GM21529 (cell line): ENCODE data around the gene CST9L.
A peak's percentile ranks its signal among the peaks of the same experiment; 100 is the strongest.

ENCODE experiments used
- ATAC-seq: cut with Tn5 transposase; IDR thresholded peaks from one replicate; pipeline ENCODE4 v1.9.1; 2021; ENCODE audit not compliant: unreplicated experiment

The CST9L gene, protein sequence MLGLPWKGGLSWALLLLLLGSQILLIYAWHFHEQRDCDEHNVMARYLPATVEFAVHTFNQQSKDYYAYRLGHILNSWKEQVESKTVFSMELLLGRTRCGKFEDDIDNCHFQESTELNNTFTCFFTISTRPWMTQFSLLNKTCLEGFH

DNA sequence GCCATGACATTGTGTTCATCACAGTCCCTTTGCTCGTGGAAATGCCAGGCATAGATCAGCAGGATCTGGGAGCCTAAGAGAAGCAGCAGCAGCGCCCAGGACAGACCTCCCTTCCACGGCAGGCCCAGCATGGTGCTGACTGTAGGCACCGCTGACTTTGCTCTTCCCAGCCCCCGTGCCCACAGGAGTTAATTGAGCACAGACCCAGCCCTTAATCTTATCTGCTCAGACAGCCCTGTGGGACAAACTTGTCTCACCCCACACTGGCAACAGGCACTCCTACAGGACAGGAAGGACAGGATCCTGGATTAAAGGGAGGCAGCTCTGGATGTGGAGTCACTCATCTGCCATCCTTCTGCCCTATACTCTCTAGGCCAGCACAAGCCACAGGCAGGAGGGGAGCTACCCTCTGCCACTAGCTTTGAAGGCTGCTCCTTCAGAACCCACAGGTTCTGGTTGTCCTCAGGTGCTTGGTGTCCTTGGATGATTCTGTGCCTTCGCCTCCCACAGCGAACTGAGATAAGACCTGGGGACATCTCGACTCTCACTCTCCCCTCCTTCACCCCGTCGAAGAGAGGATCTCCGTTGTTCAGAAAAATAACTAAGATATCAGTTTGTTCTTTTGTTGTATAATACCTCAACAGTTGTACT lies at the start of gene CST9L:
CST9L (minus strand) TSS at position 165 of the 651 bp plus-strand sequence; CDS start at position 131, 34 bp downstream.
- no peak for ATAC-seq

DNA sequence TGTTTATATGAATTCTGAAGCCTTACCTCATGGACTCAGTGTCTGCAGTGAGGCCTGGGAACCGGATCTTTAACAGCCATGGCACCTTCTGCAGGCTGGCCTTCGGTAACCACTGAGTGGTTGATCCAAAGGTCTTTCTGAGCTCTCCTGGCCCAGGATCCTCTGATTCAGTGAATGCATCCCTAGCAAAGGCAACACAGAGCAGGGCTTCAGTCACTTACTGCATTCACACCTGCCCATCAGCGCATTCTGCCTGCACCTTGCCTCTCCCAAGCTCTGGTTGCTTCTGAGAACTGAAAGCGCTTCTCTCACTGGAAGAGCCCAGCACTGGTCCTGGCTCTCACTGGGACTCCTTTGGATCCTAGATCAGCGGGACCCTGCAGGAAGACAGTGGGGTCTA lies 45.9 kb upstream of the CST9L start:
- no peak for ATAC-seq

DNA sequence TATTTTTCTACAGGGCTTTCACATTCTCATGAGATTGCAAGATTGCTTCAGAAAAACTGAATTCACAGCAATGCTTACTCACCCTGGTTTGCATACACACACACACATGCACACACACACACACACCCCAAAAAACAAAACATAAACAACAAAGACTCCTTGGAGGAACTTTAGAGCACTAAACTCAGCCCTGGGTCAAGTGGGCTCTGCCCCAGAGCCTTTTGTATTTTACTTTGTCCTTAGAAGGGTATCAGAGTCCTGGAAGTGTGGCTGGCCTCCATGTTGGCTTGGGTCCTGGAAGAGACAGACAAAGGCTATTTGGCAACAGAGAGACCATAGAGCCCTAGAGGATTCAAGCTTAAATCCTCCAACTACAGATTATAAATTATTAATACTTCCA lies 45.4 kb upstream of the CST9L start:
- no peak for ATAC-seq

DNA sequence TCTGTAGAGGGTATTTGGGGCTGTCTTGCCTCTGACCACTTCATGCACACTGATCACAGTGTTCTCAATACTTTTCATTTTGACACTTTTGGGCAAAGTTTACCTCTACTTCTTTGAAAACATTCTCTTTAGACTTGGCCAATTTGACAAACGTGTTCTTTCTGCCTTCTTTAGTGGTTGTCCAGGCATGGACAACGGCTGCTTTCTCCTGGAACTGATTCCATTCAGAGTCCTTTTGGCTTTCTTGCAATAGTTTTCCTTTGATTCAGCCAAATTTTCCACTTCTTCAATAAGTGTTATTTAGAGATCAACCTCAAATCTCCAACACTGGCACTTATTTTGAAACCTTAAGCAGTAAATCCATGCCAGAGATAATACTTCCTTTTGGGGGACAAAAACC lies 44.1 kb upstream of the CST9L start:
- no peak for ATAC-seq

DNA sequence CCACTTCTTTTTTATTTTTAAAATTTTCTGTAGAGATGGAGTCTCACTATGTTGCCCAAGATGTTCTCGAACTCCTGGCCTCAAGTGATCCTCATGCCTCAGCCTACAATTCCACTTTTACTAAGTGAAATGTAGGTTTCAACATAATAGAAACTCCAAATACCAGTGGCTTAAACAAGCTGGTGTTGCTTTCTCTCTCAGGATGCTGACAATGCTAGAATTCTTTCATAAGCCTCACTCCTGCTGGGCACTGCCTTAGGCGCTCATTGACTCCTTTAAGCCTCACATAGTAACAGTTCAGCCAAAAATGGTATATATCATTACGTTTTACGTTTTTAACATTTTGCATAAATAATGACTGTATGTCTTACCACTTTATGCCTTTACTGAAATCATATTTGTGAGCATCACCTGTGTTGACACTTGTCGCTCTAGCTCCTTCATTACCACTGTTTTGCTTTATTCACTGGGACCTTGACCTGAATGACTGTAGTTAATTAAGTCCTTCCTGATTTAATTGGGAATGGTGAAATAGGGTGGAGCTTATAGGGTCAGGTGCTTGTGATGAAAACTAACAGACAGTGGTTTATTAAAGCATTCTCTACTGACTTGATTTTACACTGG lies 41.3 kb upstream of the CST9L start:
- ATAC-seq = no peak

DNA sequence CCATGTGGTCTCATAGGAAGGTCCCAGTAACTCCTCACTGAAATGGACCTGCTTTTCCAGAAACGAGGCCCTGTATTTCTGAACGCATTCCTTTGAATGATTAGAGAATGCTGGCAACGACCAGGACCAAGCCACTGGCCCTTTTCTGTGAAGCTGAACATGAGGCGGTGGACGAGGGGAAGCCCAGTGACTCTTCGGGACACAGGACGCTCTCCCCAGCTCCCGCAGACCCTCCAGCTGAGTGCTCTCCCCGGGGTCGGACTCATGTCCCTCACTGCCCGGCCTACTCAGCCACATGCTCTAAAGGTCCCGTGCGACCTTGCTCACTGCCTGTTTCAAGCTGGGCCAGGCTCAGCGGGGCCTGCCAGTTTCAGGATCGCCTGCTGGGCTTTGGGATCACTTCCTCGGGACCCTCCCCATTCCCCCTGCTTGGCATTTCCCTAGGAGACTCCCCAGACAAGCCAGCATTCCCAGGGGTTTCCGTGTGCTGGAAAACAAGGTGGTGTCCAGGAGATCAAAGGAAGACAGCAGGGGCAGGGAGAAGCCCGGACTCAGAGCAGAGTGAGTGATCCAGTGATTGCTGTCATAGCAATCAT lies 40.1 kb upstream of the CST9L start:
- no peak for ATAC-seq

DNA sequence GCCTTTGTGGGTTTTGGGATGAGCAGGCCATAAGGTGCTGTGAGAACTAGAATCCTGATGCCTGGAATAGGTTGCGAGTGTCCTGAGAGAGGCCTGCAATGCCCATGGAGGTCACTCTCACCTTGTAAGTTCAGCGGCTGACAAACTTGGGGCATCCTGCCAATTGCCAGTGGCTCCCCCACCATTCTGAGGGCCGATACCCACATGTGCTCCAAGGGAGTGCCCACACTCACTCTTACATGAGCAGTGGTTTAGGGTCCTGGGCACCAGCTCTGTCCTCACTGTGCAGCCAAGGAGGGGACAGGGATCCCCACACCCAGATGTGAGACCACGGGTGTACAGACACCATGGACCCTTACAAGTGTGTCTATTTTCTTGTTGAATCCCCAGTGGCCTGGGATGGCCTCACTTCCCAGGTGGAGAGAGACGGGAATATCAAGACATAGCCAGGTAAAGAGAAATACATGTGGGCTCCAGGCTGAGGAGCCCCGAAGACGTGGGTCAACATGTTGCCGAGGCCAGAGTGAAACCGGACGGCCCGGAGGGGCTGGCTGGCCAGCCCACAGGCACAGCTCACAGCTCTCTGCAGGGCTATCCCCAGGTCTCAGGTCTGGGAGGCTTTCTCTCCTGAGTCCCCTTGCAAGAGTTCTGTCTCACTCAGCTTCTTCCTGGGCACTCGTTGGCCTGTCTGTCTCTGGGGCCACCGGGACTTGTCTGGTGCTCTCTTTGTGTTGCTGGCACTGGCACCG lies 39.4 kb upstream of the CST9L start:
- no peak for ATAC-seq

DNA sequence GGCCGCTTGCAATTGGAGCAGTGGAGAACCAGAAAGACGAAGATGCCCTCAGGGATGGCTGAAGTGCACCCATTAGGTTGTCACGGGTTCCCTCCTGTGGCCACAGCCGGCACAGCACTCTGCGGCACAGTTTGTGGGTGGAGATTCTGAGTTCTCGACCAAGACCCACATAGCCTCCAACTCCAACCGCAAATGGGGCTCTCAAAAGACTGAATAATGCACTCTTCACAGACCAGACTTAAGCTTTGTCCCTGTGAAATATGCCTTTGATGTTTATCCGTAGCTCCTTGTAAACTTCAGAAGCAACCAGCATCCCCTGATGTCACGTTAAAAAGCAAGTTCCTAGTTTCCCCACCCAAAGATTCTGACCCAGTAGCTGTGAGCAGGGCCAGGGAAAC lies 38.4 kb upstream of the CST9L start:
- ATAC-seq = peak; percentile 94

DNA sequence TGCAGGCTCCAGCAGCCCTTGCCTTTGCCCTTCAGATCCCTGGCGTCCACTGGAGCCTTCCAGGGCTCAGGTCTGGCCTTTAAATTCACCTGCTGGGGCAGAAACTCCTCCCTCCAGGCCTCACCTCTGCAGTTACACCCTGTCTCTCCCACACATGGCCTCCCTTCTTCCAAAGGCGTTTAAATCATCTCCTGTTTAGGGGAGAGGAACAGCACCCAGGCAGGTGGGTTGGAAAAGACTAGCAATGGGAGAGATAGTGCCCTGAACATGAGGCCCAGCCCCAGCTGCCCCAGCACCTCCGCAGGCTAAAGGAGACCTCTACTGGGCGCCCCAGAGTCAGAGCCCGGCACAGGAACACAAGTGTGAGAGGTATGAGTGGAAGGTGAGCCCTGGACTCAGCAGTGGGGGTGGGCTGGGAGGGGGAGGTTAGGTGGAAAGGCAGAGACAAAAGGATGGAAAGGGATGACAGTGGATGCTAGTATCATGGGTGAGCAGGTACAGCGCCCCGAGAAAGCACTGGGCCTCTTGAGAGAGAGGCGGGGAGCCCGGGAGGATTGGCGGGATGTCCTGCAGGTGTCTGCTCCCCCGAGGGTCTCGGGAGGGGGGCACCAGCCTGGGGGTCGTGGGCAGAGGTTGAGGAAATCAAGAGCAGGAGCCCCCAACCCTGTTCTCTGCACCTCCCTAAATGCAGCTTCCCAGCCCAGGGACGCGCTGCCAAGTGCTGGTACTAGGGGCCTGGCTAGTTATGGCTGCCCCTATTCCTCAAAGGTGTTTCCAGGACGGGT lies 37.8 kb upstream of the CST9L start, which contains the start of gene CST9:
CST9 (minus strand) TSS at position 51 of the 785 bp plus-strand sequence. CDS start 53 bp downstream, outside the sequence.
- ATAC-seq = no peak

DNA sequence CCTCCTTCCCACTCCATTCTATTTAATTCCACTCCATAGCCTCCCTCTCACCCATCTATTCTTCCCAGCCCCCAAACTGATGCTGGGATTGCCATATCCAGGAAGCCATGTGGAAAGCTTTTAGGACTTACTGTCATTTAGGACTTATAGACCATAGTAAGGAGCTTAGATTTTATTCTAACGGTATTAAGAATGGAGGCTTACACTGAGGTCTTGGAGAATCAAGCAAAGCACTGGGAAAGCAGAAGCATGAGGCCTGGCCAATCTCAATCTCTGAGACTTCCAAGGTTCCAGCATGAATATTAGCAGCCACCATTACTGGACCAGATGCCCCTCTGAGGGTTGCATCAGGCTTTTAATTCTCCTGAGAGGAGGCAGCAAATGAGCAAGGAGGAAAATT lies 36.0 kb upstream of the CST9L start:
- no peak for ATAC-seq

DNA sequence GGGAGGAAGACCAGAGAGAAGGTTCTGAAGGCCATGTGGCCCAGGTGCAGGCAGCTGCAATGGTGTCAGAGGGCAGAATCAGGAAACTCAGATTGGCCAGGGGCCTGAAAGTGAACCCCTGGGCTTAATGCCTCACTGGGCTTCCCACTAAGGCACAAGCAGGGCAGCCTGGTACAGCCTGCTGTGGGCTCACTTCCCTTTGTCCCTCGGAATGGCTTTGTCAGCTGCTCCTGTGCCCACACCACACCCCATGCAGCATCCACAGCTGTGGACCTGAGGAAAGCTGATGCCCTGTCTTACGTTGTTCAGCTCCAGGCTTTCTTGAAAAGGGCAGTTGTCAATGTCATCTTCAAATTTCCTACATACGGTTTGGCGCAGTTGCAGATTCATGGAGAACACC lies 35.0 kb upstream of the CST9L start:
- no peak for ATAC-seq

DNA sequence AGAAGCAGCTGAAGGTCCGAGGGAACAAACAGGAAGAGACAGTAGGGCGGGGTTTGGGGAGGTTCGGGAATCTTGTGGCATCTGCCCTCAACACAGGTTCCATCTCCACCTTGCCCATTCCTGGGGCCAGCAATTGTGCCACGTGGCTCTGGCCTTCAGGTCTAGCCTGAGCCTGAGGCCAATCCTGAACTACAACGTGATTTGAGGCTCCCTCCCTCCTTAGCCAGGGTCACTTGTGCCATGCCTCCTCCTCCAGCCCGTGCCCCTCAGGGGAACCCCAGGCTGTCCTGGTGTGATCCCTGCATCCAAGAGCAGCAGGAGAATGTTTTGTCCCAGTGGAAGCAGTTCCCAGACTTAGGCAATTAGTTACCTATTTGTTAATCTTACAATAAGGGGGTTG lies 34.4 kb upstream of the CST9L start:
- no peak for ATAC-seq

DNA sequence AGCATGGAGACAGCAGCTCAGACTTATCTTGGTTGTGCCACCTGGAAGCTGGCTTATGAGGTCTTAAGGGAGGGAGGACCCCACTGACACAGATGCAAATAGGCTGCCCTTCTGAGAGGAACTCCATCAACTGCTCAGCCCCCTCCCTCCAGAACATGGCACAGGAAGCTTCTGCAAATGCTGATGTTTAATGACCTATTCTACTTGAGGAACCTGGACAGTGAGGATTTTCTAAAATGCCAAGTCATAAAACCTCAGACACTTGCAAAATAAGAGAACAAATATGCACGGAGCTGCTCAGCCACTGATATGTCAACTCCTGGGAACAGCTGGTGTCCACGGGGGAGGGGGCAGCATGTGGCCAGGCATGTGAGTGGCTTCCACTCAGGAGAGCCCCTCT lies 34.0 kb upstream of the CST9L start:
- ATAC-seq = no peak

DNA sequence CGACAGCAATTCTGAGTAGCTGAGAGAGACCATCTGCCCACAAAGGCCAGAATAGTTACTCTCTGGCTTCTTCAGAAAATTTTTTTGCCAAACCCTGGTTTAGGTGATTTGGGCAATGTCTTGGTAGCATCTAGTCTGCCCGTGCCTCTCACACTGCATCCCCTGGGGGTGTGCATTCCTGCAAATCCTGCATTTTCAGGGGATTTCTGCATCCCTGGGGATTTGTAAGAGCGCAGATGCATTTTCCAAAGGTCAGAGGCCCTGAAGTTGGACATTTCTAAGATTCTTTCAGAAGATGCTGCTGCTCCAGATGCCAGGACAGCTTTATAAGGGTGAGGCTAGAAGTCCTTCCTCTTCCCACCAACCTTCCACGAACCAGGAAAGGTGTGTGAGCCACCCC lies 33.4 kb upstream of the CST9L start:
- no peak for ATAC-seq

DNA sequence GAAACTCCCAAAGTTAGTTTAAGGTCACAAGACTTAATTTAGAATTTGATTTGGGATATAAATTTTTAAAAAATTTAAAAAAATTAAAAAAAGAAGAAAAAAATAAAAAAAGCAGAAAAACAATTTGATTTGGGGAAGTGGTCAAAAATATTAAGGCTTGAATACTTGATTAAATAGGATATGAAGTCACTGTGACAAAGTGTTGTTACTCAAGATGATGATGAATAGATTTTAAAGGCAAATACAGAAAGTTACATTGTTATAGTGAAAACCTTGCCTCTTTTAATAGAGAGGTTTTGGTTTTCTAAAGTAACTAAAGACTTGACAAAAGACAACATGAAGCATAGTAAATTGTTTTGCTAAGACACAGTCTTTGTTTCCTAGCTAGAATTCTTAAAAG lies 30.2 kb upstream of the CST9L start:
- ATAC-seq = no peak

DNA sequence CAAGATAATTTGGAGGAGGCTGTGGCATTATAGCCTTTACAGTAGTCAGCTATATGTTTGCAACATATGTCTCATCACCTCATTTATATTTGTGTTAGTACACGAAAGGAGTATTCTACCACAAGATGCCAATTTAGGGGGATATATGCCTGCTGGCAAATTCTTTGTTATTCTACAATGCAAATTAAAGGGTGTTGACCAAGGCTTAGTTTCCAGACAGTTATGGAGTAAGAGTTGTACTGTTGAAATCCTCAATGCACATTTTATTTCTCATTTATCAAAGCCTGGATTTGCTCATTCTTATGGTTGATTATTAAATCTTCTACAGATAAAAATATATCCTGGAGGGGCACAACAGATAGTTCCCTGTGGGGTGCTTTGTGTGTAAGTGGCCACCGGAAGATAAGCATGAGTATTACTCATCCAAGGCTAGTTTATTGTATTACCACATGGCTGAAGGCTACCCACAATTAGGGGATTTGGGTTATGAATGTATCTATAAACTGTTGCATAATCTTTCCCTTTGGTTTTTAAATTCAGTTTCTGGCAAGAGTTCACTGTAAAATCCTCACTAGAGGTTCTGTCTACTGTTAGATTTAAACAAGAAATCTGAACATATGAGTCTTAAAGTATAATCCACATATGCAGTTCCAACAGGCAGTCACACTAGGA lies 28.4 kb upstream of the CST9L start:
- no peak for ATAC-seq

DNA sequence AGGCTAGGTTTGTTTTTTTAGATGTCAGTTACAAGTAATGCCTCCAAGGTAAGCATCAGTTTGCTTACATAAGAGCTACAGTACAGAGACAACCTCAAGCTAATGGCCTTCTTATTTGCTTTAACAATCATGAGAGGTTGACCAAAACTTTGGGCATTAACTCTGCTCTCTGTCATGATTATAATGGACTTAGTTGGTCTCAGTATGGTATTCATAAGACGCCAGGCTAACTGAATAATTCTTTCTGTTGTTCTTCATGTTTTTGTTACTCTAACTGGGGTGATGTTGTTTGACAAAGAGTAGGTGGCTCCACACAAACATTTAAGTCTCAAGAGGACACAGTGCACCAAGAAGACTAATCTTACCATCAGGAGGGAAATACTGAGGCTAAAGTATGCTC lies 27.7 kb upstream of the CST9L start:
- no peak for ATAC-seq

DNA sequence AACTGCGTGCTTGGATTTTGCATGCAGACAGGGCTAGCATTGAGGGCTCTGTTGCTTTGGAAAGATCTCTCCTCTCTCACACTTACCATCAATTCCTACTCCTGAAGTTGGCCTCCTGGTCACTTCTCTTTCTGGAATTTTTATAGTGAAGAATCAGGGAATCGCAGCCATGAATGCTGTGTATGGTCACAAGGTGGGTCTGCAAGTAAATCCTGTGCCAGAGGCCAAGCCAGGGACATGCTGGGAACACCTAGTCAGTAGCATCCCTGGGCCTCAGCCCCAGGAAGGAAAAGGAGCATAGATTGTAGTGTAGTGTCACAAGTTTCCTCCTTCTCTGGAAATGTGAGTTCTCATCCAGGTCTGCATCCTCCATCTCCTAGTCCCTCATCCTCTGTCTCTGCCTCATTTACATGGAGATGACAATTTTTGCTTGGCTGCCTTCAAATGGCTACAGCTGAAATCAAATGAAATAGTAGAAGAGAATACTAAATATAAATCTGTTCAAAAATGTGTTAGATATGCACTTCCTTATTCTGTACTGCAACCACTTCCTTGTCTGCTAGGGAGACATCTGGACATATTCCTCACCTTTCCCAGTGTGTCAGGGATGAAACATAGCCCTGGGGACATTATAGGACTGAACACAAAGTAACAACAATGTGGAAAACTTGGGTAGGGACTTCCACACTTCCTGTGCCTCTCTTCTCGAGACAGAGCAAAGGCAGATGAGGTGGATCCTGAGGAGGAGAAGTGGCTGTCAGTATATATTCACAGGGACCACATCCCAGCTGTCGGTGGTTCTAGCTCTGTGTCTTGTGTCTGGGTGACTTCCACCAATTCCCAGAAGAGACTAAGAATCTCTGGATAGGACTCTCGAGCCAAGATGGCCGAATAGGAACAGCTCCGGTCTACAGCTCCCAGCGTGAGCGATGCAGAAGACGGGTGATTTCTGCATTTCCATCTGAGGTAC lies 20.4 kb upstream of the CST9L start:
- ATAC-seq = no peak

DNA sequence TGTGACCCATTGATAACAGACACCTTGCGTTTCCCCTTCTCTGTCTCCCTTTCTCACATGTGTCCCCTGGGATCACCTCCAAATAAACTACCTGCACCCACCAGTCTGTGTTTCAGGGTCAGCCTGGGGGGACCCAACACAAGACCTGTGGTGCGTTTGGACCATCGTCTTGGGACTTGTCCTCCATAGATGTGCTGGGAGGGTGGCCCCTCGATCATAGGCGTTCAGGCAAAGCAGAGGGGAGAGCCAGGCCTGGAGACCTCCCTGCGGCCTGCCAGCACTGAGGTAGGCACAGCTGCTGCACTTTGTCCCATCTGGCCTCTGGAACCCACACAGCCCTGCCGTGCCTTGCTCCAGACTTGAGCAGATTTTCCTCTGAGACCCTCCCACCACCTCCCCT lies 19.3 kb upstream of the CST9L start:
- ATAC-seq = no peak
